Measurements from ENCODE around the gene NUCKS1. TPM values are rescaled to one million over a fixed set of nuclear protein-coding genes. Genes with fewer than 3 reads are reported as not detected.

NUCKS1 gene
- total and polyA plus RNA-seq, 2 of the 13 experiments (the other 11 are each of a cell fraction or from before 2014, with no cell fraction given) = 35.5 to 117 TPM

- TF ChIP-seq PLSCR1 (CRISPR knock-in tag; IDR thresholded peaks at IDR 0.05; ENCODE audit: borderline replicate concordance) (no peak), ZNF280D (CRISPR knock-in tag; IDR thresholded peaks at IDR 0.05) (no peak), ZNF672 (CRISPR knock-in tag; IDR thresholded peaks at IDR 0.05) (no peak), DPF2 (CRISPR knock-in tag; IDR thresholded peaks at IDR 0.05; ENCODE audit: borderline replicate concordance, low read depth) (no peak), IRF2 (CRISPR knock-in tag; IDR thresholded peaks at IDR 0.05) (peak; percentile 62; the same call in 1 of the 2 replicates), ZNF563 (CRISPR knock-in tag; IDR thresholded peaks at IDR 0.05) (peak; percentile 24; the same call in 1 of the 2 replicates), FOXO1 (CRISPR knock-in tag; IDR thresholded peaks at IDR 0.05) (peak; percentile 41; the same call in 1 of the 2 replicates), PPARG (CRISPR knock-in tag; conservative IDR thresholded peaks at IDR 0.05) (peak; percentile 78), DMTF1 (CRISPR knock-in tag; IDR thresholded peaks at IDR 0.05) (no peak), ARID3A (IDR thresholded peaks at IDR 0.05; ENCODE audit: low read depth, low read length) (no peak), SCMH1 (CRISPR knock-in tag; IDR thresholded peaks at IDR 0.05; ENCODE audit: borderline replicate concordance) (no peak), HOXA5 (CRISPR knock-in tag; IDR thresholded peaks at IDR 0.05) (peak; percentile 36; the same call in 1 of the 2 replicates), NFE2L2 (IDR thresholded peaks at IDR 0.05; ENCODE audit: low read length) (no peak), TFE3 (CRISPR knock-in tag; IDR thresholded peaks at IDR 0.05) (peak; percentile 48; the same call in 1 of the 2 replicates), ETV6 (CRISPR knock-in tag; conservative IDR thresholded peaks at IDR 0.05) (0 out of 2 replicates have a peak, but pooled peaks have one; percentile 21), HOMEZ (CRISPR knock-in tag; IDR thresholded peaks at IDR 0.05; ENCODE audit: low read depth) (peak; percentile 69), ZNF235 (CRISPR knock-in tag; IDR thresholded peaks at IDR 0.05; ENCODE audit: borderline replicate concordance) (no peak)
These were observed 496 bp downstream of the NUCKS1 start (continued) for GRCh38 chr1:205749234-205750137.

Data from HepG2 (cell line).